Activated CD4-positive, alpha-beta T cell treated with anti-CD3 and anti-CD28 coated beads, Interleukin-2, Interleukin-6, amounts not matched to agents 100 ng/mL and 50 ng/mL, durations not matched to agents 16 hours and 8 hours (primary cell): ENCODE data around the gene NKD1.
A peak's percentile ranks its signal among the peaks of the same experiment; 100 is the strongest.

ENCODE experiments used
- DNase-seq: peaks from one replicate; pipeline ENCODE4 v3.0.0-alpha.2; 2020

The NKD1 gene

DNA sequence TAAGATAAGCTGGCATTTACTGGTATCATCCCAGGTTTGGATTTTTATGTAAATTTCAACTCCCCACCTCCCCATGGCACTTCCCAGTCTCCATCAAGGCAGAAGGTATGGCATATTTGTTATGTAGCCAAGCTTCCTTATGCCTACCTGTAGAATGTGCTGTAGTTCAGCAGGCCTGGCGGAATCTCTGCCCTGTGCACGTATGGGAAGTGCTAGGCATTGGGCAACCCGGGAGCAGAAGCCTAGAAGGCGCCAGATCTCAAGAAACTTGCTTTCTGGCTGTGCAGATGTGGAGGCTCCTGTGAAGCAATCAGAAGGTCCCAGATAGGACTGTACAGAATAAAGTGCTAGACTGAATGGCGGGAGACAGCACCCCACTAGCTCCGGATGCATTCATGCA, 68.2 kb downstream of the NKD1 start:
- DNase-seq: no peak

DNA sequence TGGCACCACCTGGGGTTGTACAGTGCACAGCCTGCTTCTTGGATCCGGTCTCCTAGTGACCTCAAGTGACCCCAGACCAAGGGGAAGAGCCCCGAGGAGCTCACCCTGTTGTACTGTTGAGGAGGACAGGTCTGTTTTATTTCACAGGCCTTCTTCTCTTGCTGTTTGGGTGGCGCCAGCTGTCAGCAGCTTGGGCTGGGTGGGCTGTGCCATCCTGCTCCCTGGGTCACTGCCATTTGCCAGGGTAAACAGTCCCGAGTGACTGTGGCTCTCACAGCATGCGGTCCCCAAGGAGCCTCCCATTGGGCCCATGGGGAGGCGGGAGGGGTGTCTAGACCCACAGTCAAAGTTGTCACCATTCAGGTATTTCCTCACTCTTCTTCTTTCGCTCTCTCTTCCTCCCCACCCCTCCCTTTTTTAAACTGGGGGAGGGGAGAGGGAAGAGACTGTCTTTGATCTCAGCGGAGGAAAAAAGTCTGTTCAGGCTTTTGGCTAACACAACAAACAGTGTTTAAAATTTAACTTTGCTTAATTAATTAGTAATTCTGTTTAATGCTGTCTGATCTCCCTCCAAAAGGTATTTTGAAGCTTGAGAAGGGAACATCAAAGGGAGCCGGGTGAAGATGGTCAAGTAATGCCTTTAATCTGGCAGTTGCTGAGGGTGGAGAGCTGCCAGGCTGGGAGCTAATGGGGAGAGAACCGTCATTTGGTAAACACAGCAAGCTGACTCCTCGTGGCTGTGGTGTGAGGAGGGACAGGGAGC, 68.9 kb downstream of the NKD1 start:
- DNase-seq: no peak

DNA sequence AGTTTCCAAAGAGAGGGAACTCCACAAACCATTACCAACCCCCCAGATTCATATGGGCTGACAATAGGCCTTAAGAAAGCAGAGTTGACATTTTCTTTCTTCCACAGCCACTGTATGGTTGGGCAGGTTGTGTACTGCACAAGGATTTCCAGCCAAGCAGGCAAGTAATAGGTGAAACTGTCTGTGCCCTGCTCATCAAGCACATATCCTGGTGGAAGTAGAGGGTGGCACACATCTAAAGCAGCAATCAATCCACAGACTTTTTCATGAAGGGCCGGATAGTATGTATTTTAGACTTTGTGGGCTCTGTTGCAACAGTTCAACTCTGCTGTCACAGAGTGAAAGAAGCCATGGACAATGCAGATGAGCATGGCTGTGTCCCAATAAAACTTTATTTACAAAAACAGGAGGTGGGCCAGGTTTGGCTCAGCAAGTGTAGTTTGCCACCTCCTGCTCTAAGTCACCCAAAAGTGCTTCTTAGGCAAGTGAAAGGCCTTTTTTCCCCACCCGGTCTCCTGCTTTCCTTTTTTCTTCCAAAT, 69.5 kb downstream of the NKD1 start:
- DNase-seq: no peak

DNA sequence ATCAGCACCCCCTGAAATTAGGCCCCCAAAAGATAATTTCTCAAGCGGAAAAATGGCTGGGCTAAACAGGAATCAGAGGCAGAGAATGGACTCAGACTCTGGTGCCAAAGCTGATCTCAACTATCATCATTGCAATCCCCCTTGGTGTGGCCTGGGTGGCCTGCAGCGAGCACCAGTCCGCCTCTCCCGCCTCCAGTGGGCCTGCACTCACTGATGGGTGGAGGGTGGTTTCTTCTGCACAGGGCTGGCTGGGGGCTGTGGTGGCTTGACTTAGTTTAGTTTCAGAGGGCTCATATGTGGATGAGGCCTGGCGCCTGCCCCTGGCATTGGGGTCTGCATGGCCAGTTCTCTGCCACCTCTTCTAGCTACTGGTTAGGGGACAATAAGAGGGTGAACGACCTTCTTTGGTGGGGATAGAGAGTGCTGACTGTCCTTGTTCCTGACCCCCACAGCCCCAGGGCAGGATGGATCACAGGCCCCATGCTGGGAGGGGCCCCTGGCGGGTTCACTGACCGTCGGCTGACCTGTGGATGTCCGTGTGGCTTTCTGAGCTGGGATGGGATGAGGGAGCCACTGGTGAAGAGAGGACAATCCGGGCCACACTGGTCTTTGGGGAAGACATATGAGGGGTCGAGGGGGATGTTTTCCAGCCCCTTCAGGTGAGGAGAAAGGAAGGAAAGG, 70.2 kb downstream of the NKD1 start:
- DNase-seq: no peak

DNA sequence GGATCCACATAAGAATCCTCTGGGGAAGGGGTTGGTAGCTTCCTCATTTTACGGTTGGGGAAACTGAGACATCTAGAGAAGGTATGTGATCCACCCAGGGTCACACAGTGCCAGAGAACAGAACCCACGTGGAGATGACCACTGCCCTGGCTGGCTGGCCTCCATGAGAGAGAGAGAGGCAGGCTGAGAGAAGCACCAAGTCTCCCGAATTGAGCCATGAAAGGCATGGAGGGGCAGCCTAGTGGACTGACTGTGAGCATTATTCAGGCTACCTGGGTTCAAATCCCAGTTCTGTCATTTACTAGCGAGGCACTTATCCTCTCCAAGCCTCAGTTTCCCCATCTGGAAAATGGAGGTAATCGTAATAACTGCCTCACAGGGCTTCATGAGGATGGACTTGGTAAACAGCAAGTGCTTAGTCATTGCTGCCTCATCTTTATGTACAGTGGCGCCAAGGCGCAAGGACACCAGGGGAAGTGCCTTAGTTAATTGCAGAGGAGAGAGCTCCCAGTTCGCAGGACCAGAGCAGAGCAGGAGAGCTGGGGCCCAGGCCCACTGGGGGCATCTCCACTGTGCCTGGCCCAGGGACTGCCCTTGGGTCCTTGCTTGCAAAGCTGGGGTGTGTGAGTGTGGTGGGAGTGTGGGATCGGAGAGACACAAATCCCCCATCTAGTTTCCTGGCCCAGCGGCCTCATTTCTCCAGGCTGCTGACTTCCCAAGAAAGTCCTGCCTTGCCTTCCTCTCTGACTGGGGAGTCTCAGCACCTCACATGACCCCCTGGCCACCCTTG, 71.7 kb downstream of the NKD1 start:
- DNase-seq: no peak

DNA sequence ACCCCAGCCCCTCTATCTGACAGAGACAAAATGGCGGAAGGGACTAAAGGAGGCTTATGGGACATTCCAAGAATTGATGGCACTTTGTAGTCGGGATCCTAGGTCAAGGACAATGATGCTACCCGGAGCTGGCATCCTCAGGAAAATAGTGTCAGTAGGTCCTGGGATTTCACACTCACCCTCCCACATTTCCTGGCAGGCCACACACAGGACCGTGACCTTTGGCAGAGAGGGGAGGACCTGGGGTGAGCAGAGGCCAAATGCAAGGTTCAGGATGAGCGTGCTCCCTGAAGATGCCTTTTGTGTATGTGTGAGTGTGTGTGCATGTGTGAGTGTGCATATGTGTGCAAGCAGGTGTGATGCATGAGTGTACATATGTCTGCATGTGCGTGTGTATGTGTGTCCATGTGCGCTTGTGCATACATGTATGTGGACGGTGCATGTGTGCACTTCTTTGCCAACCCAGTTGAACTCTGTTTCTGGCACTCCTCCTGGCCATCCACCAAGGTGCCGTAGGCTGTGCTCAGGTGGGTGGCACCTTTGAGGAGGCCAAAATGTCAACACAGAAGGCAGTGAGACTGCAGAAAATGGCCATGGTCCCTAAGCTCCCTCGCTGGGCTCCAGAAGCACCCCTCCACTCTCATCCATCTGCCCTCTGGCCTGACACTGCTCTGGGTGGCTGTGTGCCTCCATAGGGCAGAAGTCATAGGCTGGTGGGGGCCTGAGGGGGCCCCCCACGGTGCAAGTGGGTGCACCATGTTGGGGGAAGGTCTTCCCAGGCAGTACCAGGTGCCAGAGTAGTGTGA, 72.7 kb downstream of the NKD1 start:
- no peak for DNase-seq

DNA sequence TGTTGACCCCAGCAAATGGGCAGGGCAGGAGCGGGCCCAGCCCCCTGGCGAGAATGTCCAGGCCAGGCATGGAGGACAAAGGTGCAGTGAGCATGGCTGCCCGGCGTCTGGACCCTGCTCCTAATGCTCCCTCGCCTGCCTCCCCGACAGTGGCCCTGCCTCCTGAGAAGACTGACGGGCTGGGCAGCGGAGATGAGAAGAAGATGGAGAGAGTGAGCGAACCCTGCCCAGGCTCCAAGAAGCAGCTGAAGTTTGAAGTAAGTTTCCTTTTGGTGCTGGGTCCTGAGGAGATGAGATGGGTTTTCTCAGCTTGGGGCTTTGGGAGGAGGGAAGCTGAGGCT, 73.2 kb downstream of the NKD1 start:
- no peak for DNase-seq

DNA sequence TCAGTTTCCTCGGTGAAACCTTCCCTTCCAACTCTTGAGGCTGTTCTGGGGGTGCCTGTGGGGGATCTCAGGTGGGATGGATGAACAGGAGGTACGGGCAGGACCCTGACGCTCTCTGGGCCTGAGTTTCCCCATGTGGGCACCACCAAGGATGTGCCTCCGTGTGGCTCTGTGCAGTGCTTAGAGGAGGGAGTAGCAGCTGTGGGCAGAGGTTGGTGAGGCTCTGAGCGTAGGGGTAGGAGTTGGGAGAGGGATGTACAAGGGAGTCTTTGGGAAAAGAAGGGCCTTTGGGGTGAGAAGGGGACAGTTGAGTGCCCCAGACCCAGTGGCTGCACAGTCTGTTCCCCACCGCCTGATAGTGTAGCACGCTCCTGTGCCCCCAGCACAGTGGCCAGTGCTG, 73.8 kb downstream of the NKD1 start:
- no peak for DNase-seq

DNA sequence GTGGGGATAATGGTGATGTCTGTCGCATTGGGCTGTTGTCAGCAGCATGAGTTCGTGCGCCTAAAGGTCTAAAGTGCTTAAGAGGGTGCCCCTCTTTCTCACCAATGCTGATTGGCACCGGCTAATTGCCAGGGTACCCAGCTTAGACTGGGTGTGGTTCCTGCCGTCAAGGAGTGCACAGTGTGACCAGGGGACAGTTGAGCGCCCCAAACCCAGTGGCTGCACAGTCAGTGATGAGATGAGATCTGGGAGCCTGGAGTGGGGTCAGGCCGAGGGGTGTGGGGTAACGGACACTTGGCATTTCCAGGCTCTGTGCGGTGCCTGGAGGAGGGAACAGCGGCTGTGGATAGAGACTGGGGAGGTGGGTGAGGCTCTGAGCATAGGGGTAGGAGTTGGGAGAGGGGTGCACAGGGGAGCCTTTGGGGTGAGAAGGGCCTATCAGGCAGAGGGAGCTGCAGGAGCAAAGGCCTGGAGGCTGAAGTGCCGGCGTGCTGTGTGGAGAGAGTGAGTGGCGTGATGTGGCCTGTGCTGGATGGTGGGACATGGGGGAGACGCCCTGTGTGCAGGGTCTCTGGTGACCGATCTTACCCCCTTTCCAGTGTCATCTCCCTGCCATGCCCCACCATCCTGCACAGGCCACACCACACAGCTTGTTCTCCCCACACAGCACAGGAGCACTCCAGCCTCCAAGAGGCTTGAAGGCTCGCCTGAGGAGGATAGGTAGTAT, 74.6 kb downstream of the NKD1 start:
- DNase-seq: no peak

DNA sequence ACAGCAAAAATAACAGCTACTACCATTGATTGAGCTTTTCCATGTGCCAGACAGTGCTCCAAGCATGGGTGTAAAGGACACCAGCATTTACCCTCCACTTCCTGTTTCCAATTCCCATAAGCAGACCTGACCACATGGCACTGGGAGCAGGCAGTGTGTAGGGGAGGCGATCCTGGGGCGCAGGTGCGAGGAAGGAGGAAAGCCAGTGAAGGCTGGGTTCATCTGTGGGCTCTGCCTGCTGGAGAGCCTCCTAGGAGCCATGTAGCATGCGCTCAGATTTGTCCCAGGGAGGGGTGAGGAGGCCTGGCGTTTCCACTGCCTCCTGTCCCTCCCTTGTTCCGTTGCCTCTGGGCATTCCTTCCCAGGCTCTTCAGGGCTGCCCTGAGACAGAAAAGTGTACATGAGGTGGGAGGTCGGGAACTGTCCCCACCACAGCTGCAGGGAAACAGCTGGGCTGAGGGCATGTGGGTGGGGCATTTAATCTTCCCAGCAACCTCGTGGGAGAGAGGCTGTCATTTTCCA, 76.3 kb downstream of the NKD1 start:
- no peak for DNase-seq

DNA sequence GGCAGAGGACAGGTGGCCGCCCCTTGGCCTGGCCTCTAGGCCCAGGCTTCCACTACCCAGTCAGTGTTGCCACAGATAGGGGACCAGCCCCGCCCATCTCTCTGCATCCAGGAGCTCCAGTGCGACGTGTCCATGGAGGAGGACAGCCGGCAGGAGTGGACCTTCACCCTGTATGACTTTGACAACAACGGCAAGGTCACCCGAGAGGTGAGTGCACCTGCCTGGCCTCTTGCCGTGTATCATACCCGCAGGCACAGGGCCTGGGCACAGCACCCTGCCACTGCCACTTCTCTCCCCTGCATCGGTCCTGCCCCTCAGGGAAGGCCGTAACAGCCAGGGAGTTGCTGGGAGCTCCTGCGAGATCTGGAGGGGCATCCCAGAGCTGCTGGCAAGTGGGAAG, 77.2 kb downstream of the NKD1 start:
- DNase-seq: no peak

DNA sequence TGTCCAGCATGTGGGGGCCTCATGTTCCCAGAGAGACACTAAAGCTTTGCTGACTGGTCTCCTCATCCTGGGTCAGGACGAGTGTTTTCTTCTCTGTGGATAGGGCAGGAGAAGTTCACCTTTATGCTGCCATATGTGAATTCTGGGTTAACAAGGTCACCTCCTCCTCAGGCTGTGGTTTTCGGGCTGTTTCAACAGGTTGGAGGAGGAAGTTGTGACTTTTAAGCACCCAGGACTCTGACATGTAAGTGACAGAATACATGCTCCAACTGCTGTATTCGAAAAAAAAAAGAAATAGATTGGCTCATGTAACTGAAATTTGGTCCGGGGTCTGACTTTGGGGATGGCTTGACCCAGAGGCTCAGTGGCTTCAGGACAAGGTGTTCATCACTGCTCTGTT, 78.7 kb downstream of the NKD1 start:
- DNase-seq: no peak

DNA sequence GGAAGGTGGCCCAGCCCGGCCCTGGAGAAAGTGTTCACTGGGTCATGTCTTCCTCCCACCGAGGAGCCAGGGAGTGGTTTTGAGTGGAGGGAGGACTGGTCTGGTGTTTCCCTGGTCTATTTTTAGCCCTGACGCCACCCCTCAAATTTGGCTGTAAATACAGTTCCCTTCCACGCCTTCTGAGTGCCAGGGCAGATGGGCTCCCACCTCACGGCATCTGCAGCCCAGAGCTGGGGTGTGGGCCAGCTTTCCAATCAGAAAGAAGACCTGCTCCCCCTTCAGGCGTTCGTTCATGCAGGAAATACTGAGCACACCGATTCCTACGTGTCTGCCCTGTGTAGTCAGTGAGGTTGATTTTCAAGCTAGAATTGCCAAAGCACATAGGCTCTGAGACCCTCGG, 79.2 kb downstream of the NKD1 start:
- peak; percentile 19 for DNase-seq

DNA sequence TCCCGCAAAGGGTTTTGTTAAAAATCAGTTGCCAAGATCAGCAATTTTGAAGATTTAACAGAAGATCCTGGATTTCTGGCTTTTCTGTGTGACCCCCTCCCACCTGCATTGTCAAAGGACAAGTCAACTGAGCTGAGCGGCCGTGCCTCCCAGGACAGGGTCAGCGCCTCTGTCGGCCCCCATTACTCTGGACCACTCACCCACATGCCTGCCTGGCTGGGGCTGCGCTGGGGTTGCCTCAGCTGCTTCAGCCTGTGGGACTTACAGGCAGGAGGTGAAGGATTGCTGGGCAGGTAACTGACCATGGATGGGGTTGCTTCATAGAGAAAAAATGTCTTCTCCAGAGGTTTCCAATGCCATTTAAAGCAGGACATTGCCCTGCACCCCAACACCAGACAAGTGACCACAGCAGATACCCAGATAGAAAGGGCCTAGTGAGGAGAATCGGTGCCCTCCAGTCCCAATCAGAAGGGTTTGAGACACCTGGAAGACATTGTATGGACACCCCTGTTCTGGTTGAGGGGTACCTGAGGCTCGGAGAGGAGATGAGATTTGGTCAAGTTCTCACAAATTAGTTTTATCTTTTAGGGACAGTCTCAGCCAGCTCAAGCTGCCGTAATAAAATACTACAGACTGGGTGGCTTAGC, 80.1 kb downstream of the NKD1 start:
- DNase-seq: no peak

DNA sequence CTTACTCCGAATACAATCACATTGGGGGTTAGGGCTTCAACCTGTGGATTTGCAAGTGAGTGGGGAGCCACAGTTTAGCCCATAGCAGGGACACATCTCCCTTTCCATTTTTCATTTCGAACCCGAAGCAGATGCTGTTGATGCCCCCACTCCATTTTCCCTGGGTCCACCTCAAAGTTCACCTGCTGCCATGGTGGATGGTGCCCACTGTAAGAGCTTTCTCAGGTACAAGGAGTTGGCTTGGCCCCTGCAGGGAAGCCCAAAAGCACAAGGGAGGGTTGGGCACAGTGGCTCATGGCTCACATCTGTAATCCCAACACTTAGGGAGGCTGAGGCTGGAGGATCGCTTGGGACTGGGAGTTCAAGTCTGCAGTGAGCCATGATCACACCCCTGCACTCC, 81.1 kb downstream of the NKD1 start:
- DNase-seq: no peak

DNA sequence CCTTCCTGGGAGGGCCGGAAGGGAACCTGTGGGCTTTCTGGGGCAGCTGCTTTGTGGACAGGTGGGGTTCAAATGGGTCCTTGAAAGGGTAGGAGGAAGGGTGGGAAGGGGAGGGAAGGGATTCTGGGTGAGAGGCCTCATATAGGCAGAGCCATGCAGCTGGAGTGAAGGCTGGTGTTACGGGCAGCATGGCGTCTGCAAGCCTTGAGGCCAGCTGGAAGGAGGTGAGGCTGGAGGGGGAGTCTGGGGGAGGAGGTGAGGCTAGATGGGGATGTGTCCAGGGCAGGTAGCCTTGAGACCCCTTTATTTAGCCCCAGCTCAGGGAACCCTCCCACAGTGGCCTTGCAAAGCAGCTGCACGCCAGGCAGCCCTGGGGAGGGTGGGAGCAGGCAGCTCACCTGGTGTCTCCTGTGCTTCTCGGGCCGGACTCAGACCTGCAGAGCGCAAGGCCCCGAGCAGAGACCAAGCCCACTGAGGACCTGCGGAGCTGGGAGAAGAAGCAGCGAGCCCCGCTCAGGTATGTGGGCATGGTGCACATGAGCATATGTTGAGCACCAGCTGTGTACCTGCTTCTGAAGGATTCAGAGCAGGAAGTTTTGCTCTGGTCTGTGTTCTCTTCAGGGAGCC, 82.3 kb downstream of the NKD1 start:
- no peak for DNase-seq

DNA sequence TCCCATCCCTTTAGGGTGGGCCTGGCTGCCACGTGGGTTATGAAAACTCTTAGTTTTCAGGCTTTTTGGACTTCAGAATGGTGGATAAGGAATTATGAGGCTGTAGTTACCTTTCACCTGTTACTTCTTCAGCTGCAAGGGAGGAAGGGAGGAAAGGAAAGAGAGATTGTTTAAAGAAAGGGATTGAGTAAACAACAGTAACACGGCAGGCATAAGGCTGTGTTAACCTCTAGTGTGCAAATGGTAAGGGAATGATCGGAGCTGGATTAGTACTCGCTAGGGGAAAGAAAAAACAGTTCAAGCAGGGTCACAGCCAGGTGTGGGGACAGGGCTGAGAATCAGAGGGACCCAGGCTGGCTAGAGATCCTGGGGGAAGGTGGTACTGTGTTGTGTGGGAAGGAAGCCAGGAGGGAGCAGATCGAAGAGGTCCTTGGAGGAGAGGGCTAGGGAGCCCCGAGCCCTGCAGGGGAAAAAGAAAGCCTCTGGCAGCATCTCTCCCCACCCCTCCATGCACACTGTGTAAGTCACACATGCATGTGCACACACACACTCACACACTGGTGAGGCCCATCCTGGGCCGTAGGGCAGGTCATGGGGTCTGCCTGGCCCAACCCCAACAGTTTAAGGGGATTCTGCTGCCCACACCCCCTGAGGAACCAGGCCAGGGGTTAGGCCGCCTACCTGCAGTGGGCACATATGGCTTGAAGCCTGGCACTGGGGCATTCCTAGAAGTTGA, 83.2 kb downstream of the NKD1 start:
- DNase-seq: no peak

DNA sequence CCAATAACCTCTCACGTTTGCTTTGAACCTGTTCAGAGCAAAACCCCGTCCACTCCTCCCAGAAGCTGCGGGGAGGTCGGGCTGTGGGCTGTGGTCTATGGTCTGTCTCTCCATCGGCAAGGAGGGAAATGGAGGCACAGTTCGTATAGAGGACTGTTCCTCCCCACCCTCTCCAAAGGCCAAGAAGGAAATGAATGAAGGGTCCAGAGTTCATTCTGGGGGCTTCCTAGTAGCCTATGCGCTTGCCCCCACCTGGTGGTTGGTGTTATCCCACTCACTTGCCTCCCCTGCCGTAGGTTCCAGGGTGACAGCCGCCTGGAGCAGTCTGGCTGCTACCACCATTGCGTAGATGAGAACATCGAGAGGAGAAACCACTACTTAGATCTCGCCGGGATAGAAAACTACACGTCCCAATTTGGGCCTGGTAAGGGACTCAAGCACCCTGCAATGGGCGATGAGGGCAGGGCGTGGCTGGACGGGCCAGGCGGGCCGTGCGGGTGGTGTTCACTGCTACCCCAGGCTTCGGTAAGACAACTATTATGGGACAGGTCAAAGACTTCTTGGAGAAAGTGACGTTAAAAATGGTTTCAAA, 83.9 kb downstream of the NKD1 start:
- no peak for DNase-seq

DNA sequence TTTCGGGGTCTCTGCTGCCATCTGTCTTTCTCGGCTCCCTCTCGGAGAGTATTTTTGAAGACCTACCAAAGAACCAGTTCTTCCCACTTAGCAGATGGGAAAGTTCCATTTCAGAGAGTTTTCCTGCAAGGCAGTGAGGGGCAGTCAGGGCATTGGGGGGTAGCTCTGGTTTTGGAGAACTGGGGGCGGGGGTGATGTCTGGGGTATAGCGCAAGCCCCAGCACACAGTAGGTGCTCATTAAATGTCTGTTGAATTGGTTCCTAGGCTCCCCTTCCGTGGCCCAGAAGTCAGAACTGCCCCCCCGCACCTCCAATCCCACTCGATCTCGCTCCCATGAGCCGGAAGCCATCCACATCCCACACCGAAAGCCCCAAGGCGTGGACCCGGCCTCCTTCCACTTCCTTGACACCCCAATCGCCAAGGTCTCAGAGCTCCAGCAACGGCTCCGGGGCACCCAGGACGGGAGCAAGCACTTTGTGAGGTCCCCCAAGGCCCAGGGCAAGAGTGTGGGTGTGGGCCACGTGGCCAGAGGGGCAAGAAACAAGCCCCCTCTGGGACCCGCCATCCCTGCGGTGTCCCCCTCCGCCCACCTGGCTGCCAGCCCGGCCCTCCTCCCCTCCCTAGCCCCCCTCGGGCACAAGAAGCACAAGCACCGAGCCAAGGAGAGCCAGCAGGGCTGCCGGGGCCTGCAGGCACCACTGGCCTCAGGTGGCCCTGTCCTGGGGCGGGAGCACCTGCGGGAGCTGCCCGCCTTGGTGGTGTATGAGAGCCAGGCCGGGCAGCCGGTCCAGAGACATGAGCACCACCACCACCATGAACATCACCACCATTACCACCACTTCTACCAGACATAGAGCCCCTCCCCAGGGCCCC, 85.0 kb downstream of the NKD1 start:
- no peak for DNase-seq
